Psoas muscle (tissue), 8 donors: ENCODE measurements around the gene PTPN23. TPM values are rescaled to one million over a fixed set of nuclear protein-coding genes. Genes with fewer than 3 reads are reported as not detected.

Experiments used
- ATAC-seq, 4 donors: fragments of 200-7000 bp; cut with Tn5 transposase; one replicate each; pipeline ENCODE4 v1.9.1; 2020; ENCODE audit warnings: moderate library complexity in 3 of 4, mild to moderate bottlenecking in 2 of 4
- DNase-seq, 2 donors: peaks; one replicate each; pipeline ENCODE4 v3.0.0-alpha.2; 2020
- H3K27ac ChIP-seq: fragments of 200-600 bp; one replicate; pipeline ENCODE4 v1.8.0; 2022
- H3K27me3 ChIP-seq, 3 donors: fragments of 200-600 bp in 1 of 3; one replicate each; pipeline versions ENCODE4 v1.6.1 to v1.8.0; 2013 to 2022; ENCODE audit warnings: low read length in 2 of 3, mild to moderate bottlenecking in 2 of 3, moderate library complexity in 1 of 3; ENCODE audit not compliant: insufficient read depth in 3 of 3
- H3K36me3 ChIP-seq, 2 donors: fragments of 200-600 bp in 1 of 2; one replicate each; pipeline versions ENCODE4 v1.6.1 to v1.8.0; 2013 to 2022; ENCODE audit warnings: low read depth in 1 of 2, mild to moderate bottlenecking in 1 of 2, moderate library complexity in 1 of 2; ENCODE audit not compliant: insufficient read depth in 1 of 2
- H3K4me1 ChIP-seq: fragments of 200-600 bp; one replicate; pipeline ENCODE4 v1.8.0; 2022
- H3K4me3 ChIP-seq: fragments of 200-600 bp; one replicate; pipeline ENCODE4 v1.8.0; 2022; ENCODE audit warnings: mild to moderate bottlenecking
- H3K9me3 ChIP-seq: fragments of 200-600 bp; one replicate; pipeline ENCODE4 v1.8.0; 2022
- CTCF ChIP-seq: fragments of 200-600 bp; IDR thresholded peaks from one replicate; pipeline ENCODE4 v1.8.0; 2022; ENCODE audit warnings: antibody characterized with exemption
- WGBS, 3 donors: extraction: QIAGEN DNeasy Blood & Tissue Kit; methylation state at CpG; one replicate each; pipeline versions ENCODE4 v1.1.6 to v1.1.7; 2013; 5-methylcytosine and 5-hydroxymethylcytosine counted together
- intact Hi-C, 2 donors: fragments of 100-400 bp; cut with DNase I; formaldehyde crosslinking; loops; one replicate each; pipeline versions ENCODE4 v1.11.0 to v1.14.2; 2022
- polyA plus RNA-seq, 3 donors: library from polyadenylated mRNA; stranded (reverse); fragments of 200-250 nt; gene quantifications; one replicate each; pipeline ENCODE4 v1.2.3, GENCODE V29; 2013
- total RNA-seq, 4 donors: library from RNA; stranded (reverse); fragmentation: NEBNext Ultra II Directional in 2 of 4; extraction: Animal tissue kit (Norgen Biotek cat#: 25700) in 2 of 4; gene quantifications; one replicate each; pipeline versions ENCODE4 v1.2.1 to v1.2.4, GENCODE V29; 2021 to 2023
- donor health status: healthy with polysubstance abuse.
- donor health status: DM: no; HTN: no; CAD: no; lungs with moderate emphysema.
- donor health status: Bipolar disorder and iron deficiency.
- donor health status: healthy.
- donor health status: DM: yes; HTN: yes; CAD: no.
- donor health status: DM: no; HTN: no; CAD: no.
- donor health status: DM: no; HTN: no; CAD: no.
- donor health status: DM: yes; HTN: yes; CAD: no.

The PTPN23 gene
- total and polyA plus RNA-seq, 7 donors = 14.3 to 47.5 (median 30.9) TPM

GRCh38 chr3:47419083-47420043 is 38.5 kb downstream of the PTPN23 start:
- peaks cover 13% of the 10 kb centered on the region for H3K4me1 ChIP-seq
- H3K4me3 ChIP-seq = no peak overlapping the region
- intact Hi-C loops = loop anchor here in 1 of 2 donors (2.0 kb wide), 1 partner anchor 57 kb away; no protein-coding TSS in a partner anchor
- H3K36me3 ChIP-seq = peaks cover 0 to 79% of the 10 kb centered on the region in 2 donors
- H3K9me3 ChIP-seq = no peaks in the 10 kb centered on the region
- 87 to 90% (median 88%) methylated on average over 17 of the region's 17 CpGs for WGBS, 3 donors
- no peaks in the 10 kb centered on the region for H3K27me3 ChIP-seq
- no peak for ATAC-seq
- DNase-seq = no peak
- no peak for TF ChIP-seq CTCF
- H3K27ac ChIP-seq = no peak overlapping the region

- Histone ChIP-seq H3K4me1 (peaks cover 13% of the 10 kb centered on the region), H3K9me3 (no peaks in the 10 kb centered on the region), H3K27me3 (no peaks in the 10 kb centered on the region), H3K4me3 (no peak overlapping the region), H3K27ac (no peak overlapping the region), H3K36me3 (peaks cover 0 to 79% of the 10 kb centered on the region in 2 donors)
- intact Hi-C loops = loop anchor here in 1 of 2 donors (2.0 kb wide), 1 partner anchor 57 kb away; no protein-coding TSS in a partner anchor
- WGBS, 3 donors = 90 to 94% (median 93%) methylated on average over 5 of the region's 5 CpGs
- DNase-seq (no peak), ATAC-seq (no peak)
- TF ChIP-seq CTCF = no peak
Observed at GRCh38 chr3:47420044-47420430, 39.2 kb downstream of the PTPN23 start.

GRCh38 chr3:47420511-47421484 is 40.0 kb downstream of the PTPN23 start:
- peak; percentile 92 for TF ChIP-seq CTCF
- H3K27me3 ChIP-seq = no peaks in the 10 kb centered on the region
- no peaks in the 10 kb centered on the region for H3K9me3 ChIP-seq
- peaks cover 2 to 79% of the 10 kb centered on the region in 2 donors for H3K36me3 ChIP-seq
- 72 to 73% (median 72%) methylated on average over 27 to 29 of the region's 29 CpGs for WGBS, 3 donors
- intact Hi-C loops = loop anchor here (1.0 to 2.0 kb wide), 2 partner anchors 56 kb away; no protein-coding TSS in a partner anchor
- DNase-seq (peak; percentile 86 to 92), ATAC-seq (peak; percentile 69 to 84 (median 76))
- H3K4me1 ChIP-seq = peaks cover 13% of the 10 kb centered on the region
- no peak overlapping the region for H3K4me3 ChIP-seq
- H3K27ac ChIP-seq = peak overlapping the region; percentile 74

GRCh38 chr3:47421741-47422649 is 41.2 kb downstream of the PTPN23 start:
- H3K27ac ChIP-seq = peak overlapping the region; percentile 74
- ATAC-seq = peak; percentile 68 to 79 (median 74)

More at GRCh38 chr3:47421741-47422649, 41.2 kb downstream of the PTPN23 start:
- 48 to 60% (median 56%) methylated on average over 13 of the region's 13 CpGs for WGBS, 3 donors
- no peaks in the 10 kb centered on the region for H3K27me3 ChIP-seq
- H3K9me3 ChIP-seq = no peaks in the 10 kb centered on the region
- intact Hi-C loops = loop anchor here (1.0 to 2.0 kb wide), 2 partner anchors 54 to 55 kb away; no protein-coding TSS in a partner anchor
- peak; percentile 58 to 81 for DNase-seq
- no peak overlapping the region for H3K4me3 ChIP-seq
- peak; percentile 40 for TF ChIP-seq CTCF
- peaks cover 13% of the 10 kb centered on the region for H3K4me1 ChIP-seq
- peaks cover 2 to 82% of the 10 kb centered on the region in 2 donors for H3K36me3 ChIP-seq
